H9 (cell line): ENCODE measurements around the gene KRT5. TPM values are rescaled to one million over a fixed set of nuclear protein-coding genes. Genes with fewer than 3 reads are reported as not detected.
"Not testable (repeated sequence)": the region's sequence is repeated elsewhere in the genome, so short reads cannot be mapped to it uniquely, and the experiment has no call there.

Experiments
- DNase-seq: peaks from one replicate; pipeline ENCODE4 v3.0.0-alpha.2; 2017
- H2AFZ ChIP-seq: one replicate; pipeline ENCODE4 v1.6.1; 2013; ENCODE audit warnings: mild to moderate bottlenecking, low read length, control low read depth, moderate library complexity
- H2AK5ac ChIP-seq: 2 replicates; pipeline ENCODE4 v1.6.1; 2013; ENCODE audit warnings: low read length, control low read depth, mixed read lengths; ENCODE audit not compliant: insufficient read length
- H2BK120ac ChIP-seq: one replicate; pipeline ENCODE4 v1.6.1; 2013; ENCODE audit warnings: low read depth, mild to moderate bottlenecking, low read length, control low read depth, inconsistent platforms; ENCODE audit not compliant: poor library complexity, severe bottlenecking
- H2BK12ac ChIP-seq: 2 replicates; pipeline ENCODE4 v1.6.1; 2013; ENCODE audit warnings: low read length, control low read depth, mixed read lengths, low read depth; ENCODE audit not compliant: insufficient read length
- H2BK15ac ChIP-seq: 2 replicates; pipeline ENCODE4 v1.6.1; 2013; ENCODE audit warnings: low read depth, low read length, control low read depth
- H2BK20ac ChIP-seq: one replicate; pipeline ENCODE4 v1.6.1; 2013; ENCODE audit warnings: low read depth, mild to moderate bottlenecking, low read length, control low read depth, inconsistent platforms; ENCODE audit not compliant: poor library complexity, severe bottlenecking
- H2BK5ac ChIP-seq: 2 replicates; pipeline ENCODE4 v1.6.1; 2013; ENCODE audit warnings: low read length, control low read depth, mixed read lengths; ENCODE audit not compliant: insufficient read length
- H3K14ac ChIP-seq: 2 replicates; pipeline ENCODE4 v1.6.1; 2013; ENCODE audit warnings: low read length, control low read depth; ENCODE audit not compliant: insufficient read depth
- H3K18ac ChIP-seq: 2 replicates; pipeline ENCODE4 v1.6.1; 2013; ENCODE audit warnings: low read depth, mild to moderate bottlenecking, mixed read lengths, low read length, control low read depth; ENCODE audit not compliant: insufficient read length
- H3K23ac ChIP-seq: 2 replicates; pipeline ENCODE4 v1.6.1; 2013; ENCODE audit warnings: low read length, control low read depth, mixed read lengths, low read depth; ENCODE audit not compliant: insufficient read length
- H3K23me2 ChIP-seq: 2 replicates; pipeline ENCODE4 v1.6.1; 2013; ENCODE audit warnings: low read depth, mild to moderate bottlenecking, mixed read lengths, low read length, control low read depth; ENCODE audit not compliant: insufficient read length, poor library complexity, severe bottlenecking
- H3K27ac ChIP-seq: 2 replicates; pipeline ENCODE4 v1.5.1; 2013; ENCODE audit warnings: low read length, control low read depth, mixed read lengths, low read depth; ENCODE audit not compliant: insufficient read length
- H3K27me3 ChIP-seq: 2 replicates; pipeline ENCODE4 v1.6.1; 2013; ENCODE audit warnings: low read length, control low read depth, inconsistent platforms; ENCODE audit not compliant: insufficient read depth
- H3K4ac ChIP-seq: 2 replicates; pipeline ENCODE4 v1.6.1; 2013; ENCODE audit warnings: low read depth, mild to moderate bottlenecking, control low read depth, inconsistent platforms, low read length, moderate library complexity
- H3K4me1 ChIP-seq: 2 replicates; pipeline ENCODE4 v1.6.1; 2013; ENCODE audit warnings: low read length, control low read depth, inconsistent platforms; ENCODE audit not compliant: insufficient read depth
- H3K4me2 ChIP-seq: 2 replicates; pipeline ENCODE4 v1.6.1; 2013; ENCODE audit warnings: low read length, control low read depth, mixed read lengths; ENCODE audit not compliant: insufficient read length, insufficient read depth
- H3K56ac ChIP-seq: 2 replicates; pipeline ENCODE4 v1.6.1; 2013; ENCODE audit warnings: low read depth, mild to moderate bottlenecking, mixed read lengths, low read length, control low read depth; ENCODE audit not compliant: insufficient read length
- H3K79me1 ChIP-seq: 2 replicates; pipeline ENCODE4 v1.6.1; 2013; ENCODE audit warnings: low read depth, mild to moderate bottlenecking, moderate library complexity, low read length, control low read depth, inconsistent platforms; ENCODE audit not compliant: insufficient read depth, poor library complexity, severe bottlenecking
- H3K79me2 ChIP-seq: 2 replicates; pipeline ENCODE4 v1.6.1; 2013; ENCODE audit warnings: low read length, control low read depth, inconsistent platforms; ENCODE audit not compliant: insufficient read depth
- H3K9ac ChIP-seq: 2 replicates; pipeline ENCODE4 v1.6.1; 2013; ENCODE audit warnings: low read length, control low read depth, mixed read lengths; ENCODE audit not compliant: insufficient read length; ENCODE audit errors: extremely low read depth
- H3K9me3 ChIP-seq: one replicate; pipeline ENCODE4 v1.6.1; 2013; ENCODE audit warnings: low read depth, low read length, inconsistent platforms; ENCODE audit not compliant: control insufficient read depth
- H3T11ph ChIP-seq: one replicate; pipeline ENCODE4 v1.6.1; 2013; ENCODE audit warnings: mild to moderate bottlenecking, low read length, control low read depth, inconsistent platforms
- H4K20me1 ChIP-seq: one replicate; pipeline ENCODE4 v1.6.1; 2013; ENCODE audit not compliant: control insufficient read depth, insufficient read length, insufficient read depth
- H4K5ac ChIP-seq: 2 replicates; pipeline ENCODE4 v1.6.1; 2013; ENCODE audit warnings: low read depth, mild to moderate bottlenecking, mixed read lengths, low read length, control low read depth; ENCODE audit not compliant: insufficient read length
- H4K8ac ChIP-seq: replicated peaks from 2 replicates; pipeline ENCODE4 v1.6.1; 2013; ENCODE audit warnings: low read length, control low read depth, mixed read lengths, low read depth; ENCODE audit not compliant: insufficient read length
- H4K91ac ChIP-seq: 2 replicates; pipeline ENCODE4 v1.6.1; 2013; ENCODE audit warnings: low read depth, mild to moderate bottlenecking, moderate library complexity, mixed read lengths, low read length, control low read depth; ENCODE audit not compliant: insufficient read length
- H3K27ac Mint-ChIP-seq, 3 experiments: 2 replicates in 2 of 3; 3 replicates in 1 of 3; pipeline ENCODE4 v1.8.0; 2020 to 2021; ENCODE audit warnings: mixed read lengths in 3 of 3, mild to moderate bottlenecking in 1 of 3, moderate library complexity in 1 of 3
- H3K27me3 Mint-ChIP-seq: 2 replicates; pipeline ENCODE4 v1.8.0; 2021; ENCODE audit warnings: low read depth, mild to moderate bottlenecking, moderate library complexity, mixed read lengths
- H3K36me3 Mint-ChIP-seq, 3 experiments: 2 replicates in 2 of 3; 3 replicates in 1 of 3; pipeline ENCODE4 v1.8.0; 2020 to 2021; ENCODE audit warnings: low read depth in 3 of 3, mixed read lengths in 3 of 3; ENCODE audit not compliant: insufficient read depth in 1 of 3
- H3K4me1 Mint-ChIP-seq, 2 experiments: 2 replicates each; pipeline ENCODE4 v1.8.0; 2020; ENCODE audit warnings: mixed read lengths in 2 of 2
- H3K4me3 Mint-ChIP-seq, 2 experiments: 2 replicates in 1 of 2; 3 replicates in 1 of 2; pipeline ENCODE4 v1.8.0; 2020 to 2021; ENCODE audit warnings: mild to moderate bottlenecking in 2 of 2, mixed read lengths in 2 of 2, moderate library complexity in 1 of 2
- H3K9me3 Mint-ChIP-seq, 2 experiments: 2 replicates in 1 of 2; 3 replicates in 1 of 2; pipeline ENCODE4 v1.8.0; 2020; ENCODE audit warnings: mild to moderate bottlenecking in 2 of 2, mixed read lengths in 2 of 2, moderate library complexity in 1 of 2
- WGBS: extraction: QIAGEN DNeasy Blood & Tissue Kit; methylation state at CpG from one replicate; pipeline ENCODE4 v1.1.7; 2013; ENCODE audit warnings: missing lambda C conversion rate, low lambda C conversion rate, mixed read lengths; ENCODE audit not compliant: insufficient read length; ENCODE audit errors: extremely low coverage; 5-methylcytosine and 5-hydroxymethylcytosine counted together
- total RNA-seq: library from RNA; stranded (reverse); gene quantifications from 2 replicates; pipeline ENCODE4 v1.2.1, GENCODE V29; 2021
- TF ChIP-seq, protein P1 (sequence below): fragments of 200-600 bp; sonication (generic); conservative IDR thresholded peaks from 3 replicates; pipeline ENCODE4 v1.8.0; 2021; ENCODE audit warnings: antibody characterized with exemption, mild to moderate bottlenecking

KRT5 gene
- total RNA-seq, 1 experiment from 2014 or later = not detected

DNA sequence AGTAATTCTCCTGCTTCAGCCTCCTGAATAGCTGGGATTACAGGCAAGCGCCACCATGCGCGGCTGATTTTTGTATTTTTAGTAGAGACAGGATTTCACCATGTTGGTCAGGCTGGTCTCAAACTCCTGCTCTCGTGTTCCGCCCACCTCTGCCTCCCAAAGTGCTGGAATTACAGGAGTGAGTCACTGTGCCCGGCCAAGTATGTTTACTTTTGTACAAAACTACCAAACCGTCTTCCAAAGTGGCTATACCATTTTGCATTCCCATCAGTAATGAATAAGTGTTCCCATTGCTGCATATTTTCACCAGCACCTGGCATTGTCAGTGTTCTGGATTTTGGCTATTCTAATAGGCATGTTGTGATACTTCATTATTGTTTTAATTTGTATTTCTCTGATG, 18.7 kb downstream of the KRT5 start:
- Histone ChIP-seq H3K4ac (no peak overlapping the region), H2BK5ac (no peak overlapping the region), H3K4me1 (no peaks in the 10 kb centered on the region), H2BK20ac (no peak overlapping the region), H3K23me2 (no peaks in the 10 kb centered on the region), H2AK5ac (no peak overlapping the region), H2AFZ (no peak overlapping the region), H2BK15ac (no peak overlapping the region), H3K23ac (no peak overlapping the region), H3K14ac (no peak overlapping the region), H3K79me1 (no peaks in the 10 kb centered on the region), H3K79me2 (no peaks in the 10 kb centered on the region), H3K56ac (no peak overlapping the region), H3K27ac (no peak overlapping the region), H3T11ph (no peak overlapping the region), H4K20me1 (no peaks in the 10 kb centered on the region), H4K91ac (no peak overlapping the region), H3K9ac (no peak overlapping the region), H4K5ac (no peak overlapping the region), H4K8ac (no peak overlapping the region), H3K27me3 (no peaks in the 10 kb centered on the region), H3K4me2 (no peak overlapping the region), H2BK12ac (no peak overlapping the region), H2BK120ac (no peak overlapping the region), H3K18ac (no peak overlapping the region), H3K9me3 (no peaks in the 10 kb centered on the region)
- no peak overlapping the region for H3K4me3 Mint-ChIP-seq
- no CpG with 5 or more reads among the region's 7 CpGs for WGBS
- no peaks in the 10 kb centered on the region; the same call in 1 of the 2 replicates for H3K27me3 Mint-ChIP-seq
- peaks cover 8 to 15% of the 10 kb centered on the region in 2 experiments for H3K4me1 Mint-ChIP-seq
- no peaks in the 10 kb centered on the region for H3K36me3 Mint-ChIP-seq
- H3K9me3 Mint-ChIP-seq = 0 out of 5 replicates have a peak, but pooled peaks cover 0 to 3% of the 10 kb centered on the region in 2 experiments
- DNase-seq = no peak
- TF ChIP-seq, protein P1, sequence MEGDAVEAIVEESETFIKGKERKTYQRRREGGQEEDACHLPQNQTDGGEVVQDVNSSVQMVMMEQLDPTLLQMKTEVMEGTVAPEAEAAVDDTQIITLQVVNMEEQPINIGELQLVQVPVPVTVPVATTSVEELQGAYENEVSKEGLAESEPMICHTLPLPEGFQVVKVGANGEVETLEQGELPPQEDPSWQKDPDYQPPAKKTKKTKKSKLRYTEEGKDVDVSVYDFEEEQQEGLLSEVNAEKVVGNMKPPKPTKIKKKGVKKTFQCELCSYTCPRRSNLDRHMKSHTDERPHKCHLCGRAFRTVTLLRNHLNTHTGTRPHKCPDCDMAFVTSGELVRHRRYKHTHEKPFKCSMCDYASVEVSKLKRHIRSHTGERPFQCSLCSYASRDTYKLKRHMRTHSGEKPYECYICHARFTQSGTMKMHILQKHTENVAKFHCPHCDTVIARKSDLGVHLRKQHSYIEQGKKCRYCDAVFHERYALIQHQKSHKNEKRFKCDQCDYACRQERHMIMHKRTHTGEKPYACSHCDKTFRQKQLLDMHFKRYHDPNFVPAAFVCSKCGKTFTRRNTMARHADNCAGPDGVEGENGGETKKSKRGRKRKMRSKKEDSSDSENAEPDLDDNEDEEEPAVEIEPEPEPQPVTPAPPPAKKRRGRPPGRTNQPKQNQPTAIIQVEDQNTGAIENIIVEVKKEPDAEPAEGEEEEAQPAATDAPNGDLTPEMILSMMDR = no peak
- no peak overlapping the region for H3K27ac Mint-ChIP-seq

DNA sequence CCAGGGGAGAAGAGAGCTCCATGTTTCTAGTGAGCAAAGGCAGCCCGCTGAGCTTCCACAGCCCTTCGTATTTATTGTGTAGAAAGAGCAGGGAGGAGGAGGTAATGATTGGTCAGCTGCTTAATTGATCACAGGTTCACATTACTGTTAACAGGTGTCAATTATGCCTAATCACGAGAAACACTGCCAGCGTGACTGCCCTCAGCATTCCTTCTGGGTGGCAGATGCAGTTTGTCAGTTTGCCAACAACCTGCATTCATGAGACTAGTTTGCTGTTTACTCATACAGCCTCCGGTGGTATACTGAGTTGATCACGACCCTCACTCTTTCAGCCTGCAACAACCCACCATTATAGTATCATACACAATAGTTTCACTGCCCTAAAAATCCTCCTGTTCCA, 19.6 kb downstream of the KRT5 start:
- H3K4me1 ChIP-seq, H3K27me3 ChIP-seq, H3K79me1 ChIP-seq, H3K4me2 ChIP-seq, H3K14ac ChIP-seq, H3T11ph ChIP-seq, H2BK12ac ChIP-seq, DNase-seq, H3K27me3 Mint-ChIP-seq, H3K23me2 ChIP-seq, H2BK20ac ChIP-seq, H3K18ac ChIP-seq, H2BK120ac ChIP-seq, H3K79me2 ChIP-seq, H3K36me3 Mint-ChIP-seq, H4K91ac ChIP-seq, H2AFZ ChIP-seq, H3K23ac ChIP-seq, H2AK5ac ChIP-seq, H3K4me3 Mint-ChIP-seq, H4K5ac ChIP-seq, H3K4ac ChIP-seq, H2BK5ac ChIP-seq, H3K9ac ChIP-seq, H3K27ac Mint-ChIP-seq, H2BK15ac ChIP-seq, H3K9me3 ChIP-seq, H3K27ac ChIP-seq, H3K9me3 Mint-ChIP-seq, H4K8ac ChIP-seq, H3K56ac ChIP-seq, H4K20me1 ChIP-seq: not testable (repeated sequence)
- WGBS = no CpG with 5 or more reads among the region's 6 CpGs
- H3K4me1 Mint-ChIP-seq = peaks cover 18 to 24% of the 10 kb centered on the region in 2 experiments
